NCI-H69 (cell line): ENCODE results near the gene FNIP1.
"Not testable (repeated sequence)": the region's sequence is repeated elsewhere in the genome, so short reads cannot be mapped to it uniquely, and the experiment has no call there.

ENCODE experiments used
- DNase-seq: peaks from one replicate; lab custom pipeline; 2025; lab: John Stamatoyannopoulos, UW

The FNIP1 gene

DNA sequence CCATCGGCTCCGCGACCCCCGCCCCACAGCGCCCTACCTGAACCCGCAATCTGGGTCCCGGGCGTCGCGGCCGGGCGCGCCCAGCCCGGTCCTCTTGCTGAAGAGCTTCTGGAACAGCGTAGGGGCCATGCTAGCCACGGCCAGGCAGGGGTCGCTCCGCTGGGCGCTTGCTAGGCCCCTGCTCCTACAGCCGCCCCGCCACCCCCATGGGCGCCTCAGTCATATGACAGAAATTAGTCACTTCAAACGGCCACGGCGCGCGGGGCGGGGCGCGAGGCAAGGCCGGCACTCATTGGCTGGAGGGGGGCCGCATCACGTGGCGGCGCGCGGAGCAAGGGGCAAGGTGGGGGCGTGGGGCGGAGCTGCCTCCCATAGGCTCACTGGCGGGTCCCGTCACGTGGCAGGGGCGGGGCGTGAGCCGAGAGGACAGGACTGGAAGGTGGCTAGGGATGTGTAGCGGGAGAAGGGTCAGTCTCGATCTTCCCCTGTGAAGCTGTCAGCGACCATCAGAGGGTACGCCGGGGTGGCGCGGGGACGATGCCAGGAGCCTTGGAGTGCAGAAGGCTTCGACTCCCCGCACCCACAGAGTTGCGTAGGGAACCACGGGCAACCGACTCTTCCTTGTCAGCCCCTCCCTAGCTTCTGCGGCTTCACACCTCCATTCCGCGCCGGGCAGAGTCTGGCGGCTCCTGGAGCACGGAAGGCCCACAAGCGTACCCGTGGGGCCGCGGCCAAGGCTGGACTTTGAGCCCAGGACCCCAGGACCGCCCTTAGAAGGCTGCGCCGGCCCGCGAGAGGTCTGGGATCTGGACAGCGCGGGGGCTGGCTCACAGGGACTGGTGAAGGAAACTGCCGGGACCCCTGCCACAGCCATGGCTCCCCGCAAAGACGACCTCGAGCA, at the start of gene FNIP1:
Gene FNIP1 (minus strand): TSS at position 225 of the 901 bp plus-strand sequence. CDS start 96 bp downstream, at position 129.
- DNase-seq: peak; percentile 100

DNA sequence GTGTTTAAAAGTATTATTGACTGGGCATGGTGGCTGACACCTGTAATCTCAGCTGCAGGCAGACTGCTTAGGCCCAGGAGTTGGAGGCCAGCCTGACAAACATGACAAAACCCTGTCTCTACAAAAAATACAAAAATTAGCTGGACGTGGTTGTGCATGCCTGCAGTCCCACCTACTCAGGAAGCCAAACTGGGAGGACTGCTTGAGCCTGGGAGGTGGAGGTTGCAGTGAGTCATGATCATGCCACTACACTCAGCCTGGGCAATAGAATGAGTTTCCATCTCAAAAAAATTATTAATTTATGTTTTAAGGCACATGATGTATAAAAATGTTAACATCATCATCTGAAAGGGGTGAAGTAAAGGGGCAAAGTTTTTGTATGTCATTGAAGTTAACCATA, 49.7 kb upstream of the FNIP1 start:
- DNase-seq: no peak

DNA sequence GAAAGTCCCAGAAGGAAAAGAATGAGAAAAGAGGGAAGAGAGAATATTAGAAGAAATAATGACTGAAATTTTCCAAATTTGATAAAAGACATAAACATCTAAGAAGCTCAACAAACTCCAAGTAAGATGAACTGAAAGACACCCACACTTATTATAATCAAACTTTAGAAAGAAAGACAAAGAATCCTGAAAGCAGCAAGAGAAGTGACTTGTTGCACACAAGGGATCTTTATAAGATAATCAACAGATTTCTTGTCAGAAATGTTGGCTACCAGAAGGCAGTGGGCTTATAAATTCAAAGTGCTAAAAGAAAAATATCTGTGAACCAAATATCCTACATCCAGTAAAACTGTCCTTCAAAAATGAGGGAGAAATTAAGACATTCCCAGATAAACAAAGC, 49.0 kb upstream of the FNIP1 start:
- no peak for DNase-seq

DNA sequence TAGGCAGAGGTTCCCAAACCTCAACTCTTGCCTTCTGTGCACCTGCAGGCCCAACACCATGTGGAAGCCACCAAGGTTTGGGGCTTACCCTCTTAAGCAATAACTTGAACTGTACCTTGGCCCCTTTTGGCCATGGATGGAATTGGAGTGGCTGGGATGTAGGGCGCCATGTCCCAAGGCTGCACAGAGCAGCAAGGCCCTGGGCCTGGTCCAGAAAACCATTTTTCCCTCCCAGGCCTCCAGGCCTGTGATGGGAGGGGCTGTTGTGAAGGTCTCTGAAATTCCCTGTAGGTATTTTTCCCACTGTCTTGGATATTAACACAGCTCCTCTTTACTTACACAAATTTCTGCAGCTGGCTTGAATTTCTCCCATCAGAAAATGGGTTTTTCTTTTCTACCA, 46.2 kb upstream of the FNIP1 start:
- DNase-seq: not testable (repeated sequence)

DNA sequence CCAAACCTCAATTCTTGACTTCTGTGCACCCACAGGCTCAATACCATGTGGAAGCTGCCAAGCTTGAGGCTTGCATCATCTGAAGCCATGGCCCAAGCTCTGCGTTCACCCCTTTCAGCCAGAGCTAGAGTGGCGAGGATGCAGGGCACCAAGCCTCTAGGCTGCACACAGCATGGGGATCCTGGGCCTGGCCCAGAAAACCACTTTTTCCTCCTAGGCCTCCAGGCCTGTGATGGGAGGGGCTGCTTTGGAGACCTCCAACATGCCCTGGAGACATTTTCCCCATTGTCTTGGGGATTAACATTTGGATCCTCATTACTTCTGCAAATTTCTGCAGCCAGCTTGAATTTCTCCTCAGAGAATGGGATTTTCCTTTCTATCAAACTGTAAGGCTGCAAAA, 35.9 kb upstream of the FNIP1 start:
- DNase-seq: not testable (repeated sequence)

DNA sequence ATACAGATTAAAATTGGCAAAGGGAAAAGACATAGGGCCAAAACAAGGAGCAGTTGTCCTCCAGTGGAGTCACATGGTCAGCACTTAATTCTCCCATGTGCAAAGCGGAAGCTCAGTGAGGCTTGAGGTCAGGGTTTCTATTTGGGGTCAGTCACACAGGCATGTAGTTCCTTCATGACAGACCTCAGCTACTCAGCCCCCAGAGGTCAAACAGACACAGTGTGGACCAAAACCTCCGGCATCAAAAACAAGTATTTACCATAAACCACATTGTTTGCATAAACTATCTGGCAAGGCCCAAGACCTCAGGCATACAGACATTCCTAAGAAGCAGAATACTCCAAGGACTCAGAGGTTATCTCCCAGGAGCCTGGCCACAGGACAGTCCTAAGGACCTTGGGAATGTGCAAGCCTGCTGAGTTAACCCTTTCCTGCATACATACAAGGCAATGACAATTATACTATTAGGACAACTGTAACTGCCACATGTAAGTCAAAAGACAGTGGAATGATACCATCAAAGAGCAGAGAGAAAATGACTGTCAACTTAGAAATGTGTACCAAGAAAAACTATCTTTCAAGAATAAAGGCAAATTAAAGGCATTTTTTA, 28.7 kb upstream of the FNIP1 start:
- no peak for DNase-seq

DNA sequence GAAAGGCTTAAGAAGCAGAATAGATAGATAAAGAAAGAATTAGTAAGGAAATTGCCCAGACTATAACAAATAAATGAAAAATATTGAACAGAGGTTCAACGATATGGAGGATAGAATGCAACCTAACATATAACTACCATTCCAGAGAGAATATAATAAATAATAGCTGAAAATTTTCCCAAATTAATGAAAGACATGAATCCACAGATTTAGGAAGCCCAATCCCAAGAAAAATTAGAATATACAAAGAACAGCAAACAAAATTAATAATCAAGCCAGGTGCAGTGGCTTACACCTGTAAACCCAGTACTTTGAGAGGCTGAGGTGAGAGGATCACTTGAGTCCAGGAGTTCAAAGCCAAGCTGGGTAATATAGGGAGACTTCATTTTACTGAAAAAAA, 27.8 kb upstream of the FNIP1 start:
- DNase-seq: no peak

DNA sequence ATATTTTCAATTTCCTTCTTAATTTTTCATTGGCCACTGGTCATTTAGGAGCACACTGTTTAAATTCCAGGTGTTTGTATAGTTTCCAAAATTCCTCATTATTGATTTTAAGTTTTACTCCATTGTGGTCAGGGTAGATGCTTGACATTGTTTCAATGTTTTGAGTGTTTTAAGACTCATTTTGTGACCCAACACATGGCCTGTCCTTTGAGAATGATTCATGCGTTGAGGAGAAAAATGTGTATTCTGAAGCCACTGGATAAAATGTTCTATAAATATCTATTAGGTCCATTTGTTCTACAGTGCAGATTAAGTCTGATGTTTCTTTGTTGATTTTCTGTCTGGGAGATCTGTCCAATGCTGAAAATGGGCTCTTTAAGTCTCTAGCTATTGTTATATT, 24.4 kb upstream of the FNIP1 start:
- no peak for DNase-seq

DNA sequence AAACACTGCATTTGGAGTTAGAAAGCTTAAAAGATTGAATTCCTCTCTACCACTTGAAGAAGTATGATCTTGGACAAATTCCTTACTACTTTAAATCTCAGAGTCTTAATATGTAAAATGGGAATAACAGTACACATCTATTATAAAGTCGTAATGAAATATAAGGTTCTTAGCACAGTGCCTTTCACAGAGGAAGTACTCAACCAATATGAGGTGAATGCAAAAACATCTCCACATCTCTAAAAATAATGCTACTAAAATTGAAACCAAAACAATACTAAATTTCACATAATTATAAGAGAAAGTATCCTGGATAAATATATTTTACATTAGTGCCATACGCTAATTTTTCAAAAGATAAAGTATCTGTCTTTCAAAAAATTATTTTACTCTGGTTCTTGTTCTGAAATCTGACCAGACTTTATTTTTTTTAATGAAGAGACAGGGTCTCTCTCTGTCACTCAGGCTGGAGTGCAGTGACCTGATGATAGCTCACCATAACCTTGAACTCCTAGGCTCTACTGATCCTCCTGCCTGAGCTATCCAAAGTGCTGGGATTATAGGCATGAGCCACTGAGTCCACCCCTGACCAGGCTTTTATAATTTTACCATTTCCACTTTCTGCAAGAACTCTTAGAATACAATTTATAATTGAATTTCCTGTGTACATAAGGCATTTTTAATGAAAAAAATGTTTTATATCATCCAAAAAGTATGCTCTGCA, 21.3 kb upstream of the FNIP1 start:
- DNase-seq: no peak

DNA sequence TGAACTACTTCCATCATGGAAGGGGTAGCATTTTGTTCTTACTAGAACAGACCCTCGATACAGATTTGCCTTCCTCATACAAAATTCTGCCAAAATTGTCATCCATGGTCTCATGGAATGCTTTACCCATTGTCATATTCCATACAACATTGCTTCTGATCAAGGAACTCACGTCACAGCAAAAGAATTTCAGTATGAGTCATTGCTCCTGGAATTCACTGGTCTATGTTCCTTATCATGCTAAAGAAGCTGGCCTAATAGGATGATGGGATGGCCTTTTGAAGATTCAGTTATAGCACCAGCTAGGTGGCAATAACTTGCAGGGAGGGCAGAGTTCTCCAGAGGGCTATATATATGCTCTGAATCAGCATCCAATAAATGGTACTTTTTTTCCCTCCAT, 18.2 kb upstream of the FNIP1 start:
- DNase-seq: no peak

DNA sequence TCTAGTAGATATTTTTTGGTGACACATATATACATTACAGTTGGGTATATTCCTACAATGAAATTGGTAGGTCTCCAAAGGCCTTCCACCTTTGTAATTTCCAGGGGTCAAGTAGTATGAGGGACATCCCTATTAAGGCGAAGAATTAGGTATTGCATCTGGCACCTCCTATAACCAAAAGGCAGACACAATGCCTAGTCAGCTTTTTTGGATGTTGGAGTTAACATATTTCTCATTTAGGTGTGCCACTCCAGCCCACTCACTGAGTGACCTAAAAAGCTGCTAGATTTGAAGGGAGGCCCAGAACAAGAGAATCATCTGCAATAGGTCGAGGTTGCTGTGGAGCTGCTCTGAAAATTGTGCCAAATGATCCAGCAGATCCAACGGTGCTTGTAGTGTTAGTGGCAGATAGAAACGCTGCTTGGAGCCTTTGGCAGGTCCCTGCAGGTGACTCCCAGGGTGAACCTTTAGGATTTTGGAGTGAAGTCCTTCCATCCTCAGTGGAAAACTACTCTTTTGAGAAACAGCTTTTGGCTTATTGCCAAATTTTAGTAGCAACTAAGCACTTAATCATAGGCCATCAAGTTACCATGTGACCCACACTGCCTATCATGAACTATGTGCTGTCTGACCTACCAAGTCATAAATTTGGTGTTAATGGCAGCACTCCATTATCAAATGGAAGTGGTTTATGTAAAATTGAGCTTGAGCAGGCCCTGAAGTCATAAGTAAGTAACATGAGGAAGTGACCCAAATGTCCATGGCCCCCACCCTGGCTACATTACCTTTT, 15.7 kb upstream of the FNIP1 start:
- DNase-seq: peak; percentile 87

DNA sequence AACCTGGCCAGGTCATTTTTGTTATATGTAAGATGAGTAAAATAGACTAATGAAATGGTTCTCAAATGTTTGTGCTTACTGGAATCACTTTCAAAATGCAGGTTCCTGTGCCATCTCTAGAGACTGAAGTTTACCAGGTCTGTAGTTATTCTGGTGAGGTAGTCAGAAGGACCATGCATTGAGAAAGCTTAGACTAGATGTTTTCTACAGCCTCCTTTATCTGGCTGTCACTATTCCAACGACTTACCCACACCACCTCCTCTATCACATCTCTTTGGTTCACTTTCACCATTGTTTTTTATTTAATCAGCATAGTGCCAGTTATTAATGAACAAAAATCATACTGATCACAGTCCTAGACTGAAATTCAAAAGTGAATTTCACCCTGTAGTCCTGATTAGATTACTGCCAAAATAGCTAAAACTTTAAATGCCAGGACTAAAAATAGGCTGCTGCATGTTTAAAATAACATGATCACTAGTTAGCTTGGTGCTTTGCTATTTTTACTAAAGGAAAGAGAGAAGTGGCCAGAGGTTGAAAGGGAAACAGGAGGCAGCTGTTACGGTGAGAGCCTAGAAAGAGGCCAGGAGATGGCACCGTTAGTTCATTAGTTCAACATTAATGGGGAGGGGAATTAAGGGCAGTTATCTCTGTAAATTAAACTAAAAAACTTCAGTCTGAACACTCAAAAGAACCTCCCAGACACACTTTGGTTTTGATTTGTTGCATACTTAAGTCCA, 13.9 kb upstream of the FNIP1 start:
- DNase-seq: peak; percentile 70

DNA sequence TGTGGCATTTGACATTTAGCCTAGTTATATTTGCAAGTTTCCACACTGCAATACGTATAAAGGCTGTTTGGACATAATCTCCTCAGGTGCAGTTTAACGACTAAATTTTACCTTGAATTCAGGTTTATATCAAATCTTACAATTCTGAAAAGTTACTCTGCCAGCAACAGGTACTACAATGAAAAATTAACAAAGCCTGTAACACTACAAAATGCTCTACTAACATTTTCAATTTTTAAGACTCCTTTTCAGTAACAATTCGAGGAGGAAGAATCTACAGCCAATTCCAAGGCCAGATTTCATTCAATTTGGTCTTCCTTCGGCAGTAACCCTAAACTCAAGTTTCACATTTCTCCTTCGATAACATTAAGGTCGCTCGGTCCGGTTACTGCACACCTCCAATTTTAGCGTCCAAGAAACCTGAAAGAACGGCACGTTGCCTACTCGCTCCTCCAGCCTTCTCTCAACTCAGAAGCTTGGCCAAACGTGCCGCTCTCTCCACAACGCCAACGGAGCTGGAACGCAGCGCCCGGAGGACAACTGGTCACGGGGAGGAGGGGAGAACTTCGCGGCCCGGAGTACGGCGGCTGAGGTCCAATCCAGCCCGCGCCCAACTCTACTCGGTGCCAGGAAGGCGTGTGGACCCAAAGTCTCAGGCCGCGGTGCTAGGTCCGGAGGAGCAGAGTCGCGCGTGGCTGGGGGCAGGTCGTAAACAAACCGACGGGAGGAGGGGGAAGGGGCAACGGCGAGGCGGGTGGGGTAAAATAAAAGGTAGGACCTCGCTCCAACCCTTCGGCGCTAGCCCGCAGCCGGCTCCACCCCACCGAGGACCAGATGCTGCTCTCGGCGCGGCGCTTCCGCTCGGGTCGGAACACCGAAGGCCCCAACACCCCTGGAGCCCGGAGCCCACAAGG, 681 bp downstream of the FNIP1 start:
- DNase-seq: peak; percentile 82

DNA sequence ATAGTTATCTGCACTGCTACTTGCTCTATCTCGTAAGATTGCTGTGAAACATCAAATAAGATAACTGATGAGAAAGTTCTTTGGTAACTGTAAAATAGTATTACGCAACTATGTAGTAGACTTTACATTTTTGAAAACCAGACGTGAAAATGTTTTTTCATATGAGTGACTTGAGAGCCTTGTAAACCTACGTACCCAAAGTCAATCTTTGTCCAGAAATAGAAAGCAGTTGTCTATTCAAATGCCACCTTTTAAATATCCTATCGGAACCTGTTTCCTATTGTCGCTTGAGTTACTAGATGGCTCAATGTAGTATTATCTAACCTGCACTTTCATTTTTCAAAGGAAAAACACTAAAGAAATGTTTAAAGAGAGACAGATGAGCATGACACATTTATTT, 1.6 kb downstream of the FNIP1 start:
- no peak for DNase-seq

DNA sequence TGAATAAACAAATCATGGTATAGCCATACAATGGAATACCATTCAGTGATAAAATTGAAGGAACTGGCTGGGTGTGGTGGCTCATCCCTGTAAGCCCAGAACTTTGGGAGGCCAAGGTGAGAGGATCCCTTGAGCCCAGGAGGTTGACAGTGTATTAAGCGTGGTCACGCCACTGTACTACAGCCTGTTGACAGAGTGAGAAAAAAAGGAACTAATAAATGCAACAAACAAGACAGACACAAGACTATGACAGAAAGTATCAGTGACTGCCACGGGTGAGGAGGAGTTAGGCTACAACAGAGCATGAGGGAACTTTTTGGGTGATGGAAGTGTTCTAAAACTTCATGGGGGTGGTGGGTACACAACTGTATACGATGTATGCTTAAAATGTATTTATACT, 2.2 kb downstream of the FNIP1 start:
- no peak for DNase-seq

DNA sequence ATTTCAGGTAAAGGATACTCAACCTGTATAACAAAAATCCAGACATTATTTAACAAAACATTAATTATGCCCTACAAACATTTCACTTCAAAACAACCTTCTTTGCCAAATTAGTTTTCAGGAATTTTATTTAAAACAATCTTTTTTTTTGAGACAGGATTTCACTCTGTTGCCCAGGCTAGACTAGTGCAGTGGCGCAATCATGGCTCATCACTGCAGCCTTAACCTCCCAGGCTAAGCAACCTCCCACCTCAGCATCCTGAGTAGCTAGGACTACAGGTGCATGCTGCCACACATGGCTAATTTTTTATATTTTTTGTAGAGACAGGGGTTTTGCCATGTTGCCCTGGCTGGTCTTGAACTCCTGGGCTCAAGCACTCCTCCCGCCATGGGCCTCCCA, 3.9 kb downstream of the FNIP1 start:
- no peak for DNase-seq

DNA sequence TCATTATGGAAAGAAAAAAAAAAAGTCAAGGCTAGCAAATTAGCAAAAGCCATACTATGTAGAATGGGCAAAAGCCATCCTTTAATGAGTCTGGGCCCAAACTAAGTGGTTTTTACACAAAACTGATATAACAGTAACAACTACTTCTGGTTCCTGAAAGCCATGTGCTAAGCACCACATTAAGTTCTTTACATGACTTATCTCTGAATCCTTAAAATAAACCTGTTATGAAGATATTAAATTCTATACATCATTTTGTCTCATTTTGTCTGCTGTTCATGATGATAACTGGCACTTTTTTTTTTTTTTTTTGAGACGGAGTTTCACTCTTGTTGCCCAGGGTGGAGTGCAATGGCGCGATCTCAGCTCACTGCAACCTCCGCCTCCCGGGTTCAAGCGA, 5.0 kb downstream of the FNIP1 start:
- no peak for DNase-seq

DNA sequence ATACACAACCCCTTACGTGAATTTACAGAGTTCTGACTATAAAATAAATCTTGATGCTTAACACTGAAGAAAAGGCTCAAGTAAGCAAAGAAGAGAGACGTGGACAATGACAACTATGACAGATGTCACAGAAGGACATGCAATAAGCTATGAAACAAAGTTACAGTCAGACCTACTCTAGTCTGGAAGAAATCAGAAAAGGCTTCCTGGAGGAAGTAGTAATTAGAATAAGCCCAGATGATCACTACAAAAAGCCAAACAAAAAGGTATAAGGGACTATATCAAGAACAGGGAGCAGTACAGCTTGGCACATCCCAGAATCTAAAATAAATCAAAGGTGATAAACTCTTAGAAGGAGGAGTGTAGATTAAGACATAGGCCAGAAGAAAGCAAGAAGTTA, 6.3 kb downstream of the FNIP1 start:
- no peak for DNase-seq

DNA sequence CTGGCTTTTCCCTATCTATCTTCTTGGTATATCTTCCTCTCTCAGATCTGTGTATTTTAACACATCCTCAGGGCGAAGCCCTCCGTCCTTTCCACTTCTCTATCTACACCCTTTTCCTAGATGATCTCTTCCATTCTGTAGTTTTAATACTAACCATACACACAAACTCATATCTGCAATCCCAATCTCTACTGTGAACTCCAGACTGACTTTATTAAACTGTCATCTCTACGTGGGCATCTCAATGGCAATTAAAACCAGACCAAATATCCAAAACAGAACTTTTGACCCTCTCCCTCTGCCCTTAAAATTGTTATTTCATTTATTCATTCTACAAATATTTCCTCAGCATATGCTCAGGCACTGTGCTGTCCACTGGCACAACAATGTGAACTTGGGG, 7.1 kb downstream of the FNIP1 start:
- DNase-seq: no peak

DNA sequence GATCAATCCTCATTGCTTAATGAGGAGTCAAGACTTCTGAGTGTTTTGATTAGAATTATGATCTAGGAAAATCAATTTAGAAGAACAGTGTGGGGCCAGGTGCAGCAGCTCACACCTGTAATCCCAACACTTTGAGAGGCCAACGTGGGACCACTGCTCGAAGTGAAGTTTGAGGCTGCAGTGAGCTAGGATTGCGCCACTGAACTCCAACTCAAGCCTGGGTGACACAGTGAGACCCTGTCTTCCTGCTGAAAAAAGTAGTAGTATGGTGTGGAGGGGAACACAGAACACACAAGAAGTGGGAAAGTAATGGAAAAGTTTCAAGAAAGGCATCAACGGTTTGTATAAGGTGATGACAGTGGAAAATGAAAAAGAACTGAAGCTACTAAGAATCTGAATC, 9.1 kb downstream of the FNIP1 start:
- no peak for DNase-seq
